ENCODE results near the gene GATA2.

- TF ChIP-seq GATA2 (IDR thresholded peaks at IDR 0.05; ENCODE audit: low read depth, low read length), result no peak
- TF ChIP-seq GATA3 (IDR thresholded peaks at IDR 0.05; ENCODE audit: low read depth, low read length), result no peak
Observed at GRCh38 chr3:128502712-128503111, 9.7 kb upstream of the GATA2 start.
